Suprapubic skin (tissue), 4 donors: Measurements from ENCODE around the gene MOB3B.

Experiments
- CTCF ChIP-seq, 2 donors: fragments of 200-600 bp in 1 of 2; fragments of 450-650 bp in 1 of 2; sonication (generic) in 1 of 2; IDR thresholded peaks; one replicate each; pipeline ENCODE4 v1.5.1; 2016 to 2019; ENCODE audit warnings: antibody characterized with exemption in 2 of 2, mild to moderate bottlenecking in 1 of 2, moderate library complexity in 1 of 2
- EP300 ChIP-seq: sonication (generic); formaldehyde crosslinking; IDR thresholded peaks from one replicate; pipeline ENCODE4 v1.6.1; 2017; ENCODE audit warnings: antibody characterized with exemption
- POLR2A ChIP-seq, 2 donors: fragments of 450-650 bp; IDR thresholded peaks; one replicate each; pipeline ENCODE4 v1.6.1; 2017; ENCODE audit warnings: antibody characterized with exemption in 2 of 2, mild to moderate bottlenecking in 2 of 2, moderate library complexity in 2 of 2
- POLR2AphosphoS5 ChIP-seq, 3 donors: sonication (generic); formaldehyde crosslinking; IDR thresholded peaks; one replicate each; pipeline ENCODE4 v1.6.1; 2017; ENCODE audit warnings: antibody characterized with exemption in 3 of 3

GRCh38 chr9:27340961-27341511 is 188.6 kb downstream of the MOB3B start:
- no peak for TF ChIP-seq CTCF (IDR thresholded peaks at IDR 0.05)
- no peak for TF ChIP-seq POLR2A (IDR thresholded peaks at IDR 0.05)
- TF ChIP-seq EP300 = no peak
- TF ChIP-seq POLR2AphosphoS5 (IDR thresholded peaks at IDR 0.05) = no peak
